ENCODE results near the gene OR10P1.

The OR10P1 gene

DNA sequence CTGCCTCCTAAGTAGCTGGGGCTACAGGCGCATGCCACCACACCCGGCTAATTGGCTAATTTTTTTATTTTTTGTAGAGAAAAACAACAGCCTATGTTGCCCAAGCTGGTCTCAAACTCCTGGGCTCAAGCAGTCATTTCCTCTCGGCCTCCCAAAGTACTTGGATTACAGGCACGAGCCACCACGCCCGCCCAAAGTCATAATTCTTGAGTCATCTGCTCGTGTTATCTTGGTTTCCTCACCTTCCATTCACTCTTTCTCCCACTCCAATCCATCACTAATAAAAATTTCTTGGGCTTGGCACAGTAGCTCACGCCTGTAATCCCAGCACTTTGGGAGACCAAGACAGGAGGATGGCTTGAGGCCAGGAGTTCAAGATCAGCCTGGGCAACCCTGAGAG, 39.0 kb downstream of the OR10P1 start:
- FAIRE-seq (no peak), DNase-seq (ENCODE audit: insufficient read length) (no peak)
- TF ChIP-seq POLR2A (IDR thresholded peaks at IDR 0.05; ENCODE audit: low read depth, low read length) = no peak
- TF ChIP-seq POLR2AphosphoS5 (IDR thresholded peaks at IDR 0.05; ENCODE audit: low read depth, low read length) = no peak
- no peak for TF ChIP-seq TAF1 (IDR thresholded peaks at IDR 0.05; ENCODE audit: borderline replicate concordance, low read depth, low read length)

DNA sequence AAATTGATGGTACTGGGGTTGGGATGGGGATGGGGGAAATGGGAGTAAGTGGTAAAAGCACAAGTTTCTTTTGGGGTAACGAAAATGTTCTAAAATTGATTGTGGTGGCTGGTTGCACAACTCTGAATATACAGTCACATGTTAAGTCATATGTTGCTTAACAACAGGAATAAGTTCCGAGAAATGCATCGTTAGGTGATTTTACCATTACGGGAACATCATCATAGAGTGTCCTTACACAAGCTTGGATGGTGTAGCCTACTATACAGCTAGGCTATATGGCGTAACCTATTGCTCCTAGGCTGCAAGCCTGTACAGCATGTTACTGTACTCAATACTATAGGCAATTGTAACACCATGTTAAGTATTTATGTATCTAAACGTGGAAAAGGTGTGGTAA, 40.0 kb downstream of the OR10P1 start:
- DNase-seq (ENCODE audit: insufficient read length) = no peak
- no peak for FAIRE-seq
- TF ChIP-seq POLR2AphosphoS5 (IDR thresholded peaks at IDR 0.05; ENCODE audit: low read depth, low read length) = no peak
- TF ChIP-seq POLR2A (IDR thresholded peaks at IDR 0.05; ENCODE audit: low read depth, low read length) = no peak
- TF ChIP-seq TAF1 (IDR thresholded peaks at IDR 0.05; ENCODE audit: borderline replicate concordance, low read depth, low read length) = no peak

DNA sequence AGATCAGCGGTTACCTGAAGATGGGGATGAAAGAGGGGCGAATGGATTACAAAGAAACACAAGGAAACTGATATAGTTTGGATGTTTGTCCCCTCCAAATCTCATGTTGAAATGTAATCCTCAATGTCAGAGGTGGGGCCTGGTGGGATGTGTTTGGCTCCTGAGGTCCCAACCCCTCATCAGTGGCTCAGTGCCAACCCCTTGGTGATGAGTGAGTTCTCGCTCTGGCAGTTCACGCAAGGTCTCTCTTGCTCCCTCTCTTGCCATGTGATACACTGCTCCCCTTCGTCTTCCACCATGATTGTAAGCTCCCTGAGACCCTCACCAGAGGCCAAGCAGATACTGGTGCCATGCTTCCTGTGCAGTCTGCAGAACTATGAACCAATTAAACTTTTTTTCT, 43.0 kb downstream of the OR10P1 start:
- FAIRE-seq (no peak), DNase-seq (ENCODE audit: insufficient read length) (no peak)
- no peak for TF ChIP-seq TAF1 (IDR thresholded peaks at IDR 0.05; ENCODE audit: borderline replicate concordance, low read depth, low read length)
- TF ChIP-seq POLR2A (IDR thresholded peaks at IDR 0.05; ENCODE audit: low read depth, low read length) = no peak
- TF ChIP-seq POLR2AphosphoS5 (IDR thresholded peaks at IDR 0.05; ENCODE audit: low read depth, low read length) = no peak

DNA sequence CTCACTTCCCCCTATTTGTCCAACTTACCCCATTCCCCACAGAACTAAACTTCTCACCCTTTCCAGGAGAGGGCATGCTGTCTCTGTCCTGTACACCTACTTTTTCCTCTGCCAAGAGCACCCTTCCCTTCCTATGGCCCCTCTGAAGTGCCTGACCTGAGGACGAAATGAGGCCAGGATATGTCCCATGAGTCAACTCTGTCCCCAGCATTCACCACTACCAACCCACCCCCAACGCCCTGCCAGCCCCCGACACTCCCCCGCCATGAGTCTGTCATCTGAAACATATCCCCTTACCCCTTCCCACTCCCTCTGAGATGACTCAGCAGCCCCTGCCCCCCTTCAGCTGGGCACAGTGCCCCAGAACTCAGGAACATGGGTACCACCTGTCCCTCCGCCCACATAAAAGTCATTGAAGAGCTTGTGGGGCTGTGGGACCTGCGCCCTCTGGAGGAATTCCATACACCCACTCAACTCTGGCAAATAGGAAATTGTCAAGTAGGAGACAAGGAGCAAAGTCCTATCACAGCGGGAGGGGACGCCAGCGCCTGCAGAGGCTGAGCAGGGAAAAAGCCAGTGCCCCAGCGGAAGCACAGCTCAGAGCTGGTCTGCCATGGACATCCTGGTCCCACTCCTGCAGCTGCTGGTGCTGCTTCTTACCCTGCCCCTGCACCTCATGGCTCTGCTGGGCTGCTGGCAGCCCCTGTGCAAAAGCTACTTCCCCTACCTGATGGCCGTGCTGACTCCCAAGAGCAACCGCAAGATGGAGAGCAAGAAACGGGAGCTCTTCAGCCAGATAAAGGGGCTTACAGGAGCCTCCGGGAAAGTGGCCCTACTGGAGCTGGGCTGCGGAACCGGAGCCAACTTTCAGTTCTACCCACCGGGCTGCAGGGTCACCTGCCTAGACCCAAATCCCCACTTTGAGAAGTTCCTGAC, 44.7 kb downstream of the OR10P1 start:
- FAIRE-seq = no peak
- DNase-seq (ENCODE audit: insufficient read length) = no peak
- TF ChIP-seq POLR2AphosphoS5 (IDR thresholded peaks at IDR 0.05; ENCODE audit: low read depth, low read length) (no peak), TAF1 (IDR thresholded peaks at IDR 0.05; ENCODE audit: borderline replicate concordance, low read depth, low read length) (no peak), POLR2A (IDR thresholded peaks at IDR 0.05; ENCODE audit: low read depth, low read length) (no peak)

DNA sequence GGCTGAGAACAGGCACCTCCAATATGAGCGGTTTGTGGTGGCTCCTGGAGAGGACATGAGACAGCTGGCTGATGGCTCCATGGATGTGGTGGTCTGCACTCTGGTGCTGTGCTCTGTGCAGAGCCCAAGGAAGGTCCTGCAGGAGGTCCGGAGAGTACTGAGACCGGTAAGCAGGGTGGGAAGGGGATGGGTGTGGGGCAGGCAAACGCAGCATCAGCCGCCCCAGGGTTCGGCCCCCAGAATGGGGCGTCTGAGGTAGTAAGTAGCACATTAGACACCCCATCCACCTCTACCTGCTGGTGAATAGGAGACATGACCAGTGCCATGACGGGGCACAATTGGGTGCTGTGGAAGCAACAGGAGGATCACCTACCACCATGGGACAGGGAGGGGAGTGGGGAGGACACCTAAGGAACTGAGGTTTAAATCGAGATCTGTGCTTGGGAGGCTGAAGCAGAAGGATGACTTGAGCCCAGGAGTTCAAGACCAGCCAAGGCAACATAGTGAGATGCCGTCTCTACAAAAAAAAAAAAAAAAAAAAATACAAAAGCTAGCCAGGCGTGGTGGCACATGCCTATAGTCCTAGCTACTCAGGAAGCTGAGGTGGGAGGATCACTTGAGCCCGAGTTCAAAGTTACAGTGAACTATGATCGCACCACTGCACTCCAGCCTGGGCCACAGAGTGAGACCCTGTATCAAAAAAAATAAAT, 45.5 kb downstream of the OR10P1 start:
- DNase-seq (ENCODE audit: insufficient read length) = no peak
- FAIRE-seq = no peak
- TF ChIP-seq POLR2AphosphoS5 (IDR thresholded peaks at IDR 0.05; ENCODE audit: low read depth, low read length) = no peak
- TF ChIP-seq TAF1 (IDR thresholded peaks at IDR 0.05; ENCODE audit: borderline replicate concordance, low read depth, low read length) = no peak
- no peak for TF ChIP-seq POLR2A (IDR thresholded peaks at IDR 0.05; ENCODE audit: low read depth, low read length)

DNA sequence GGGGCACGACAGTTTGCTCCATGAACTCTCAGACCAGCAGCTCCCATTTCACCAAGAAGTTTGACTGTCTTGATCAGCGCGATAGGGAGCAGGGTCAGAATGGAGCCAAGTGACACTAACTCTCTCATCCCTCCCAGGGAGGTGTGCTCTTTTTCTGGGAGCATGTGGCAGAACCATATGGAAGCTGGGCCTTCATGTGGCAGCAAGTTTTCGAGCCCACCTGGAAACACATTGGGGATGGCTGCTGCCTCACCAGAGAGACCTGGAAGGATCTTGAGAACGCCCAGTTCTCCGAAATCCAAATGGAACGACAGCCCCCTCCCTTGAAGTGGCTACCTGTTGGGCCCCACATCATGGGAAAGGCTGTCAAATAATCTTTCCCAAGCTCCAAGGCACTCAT, 47.0 kb downstream of the OR10P1 start:
- DNase-seq (ENCODE audit: insufficient read length) = no peak
- TF ChIP-seq POLR2A (IDR thresholded peaks at IDR 0.05; ENCODE audit: low read depth, low read length) (no peak), TAF1 (IDR thresholded peaks at IDR 0.05; ENCODE audit: borderline replicate concordance, low read depth, low read length) (no peak), POLR2AphosphoS5 (IDR thresholded peaks at IDR 0.05; ENCODE audit: low read depth, low read length) (no peak)
- FAIRE-seq = no peak

DNA sequence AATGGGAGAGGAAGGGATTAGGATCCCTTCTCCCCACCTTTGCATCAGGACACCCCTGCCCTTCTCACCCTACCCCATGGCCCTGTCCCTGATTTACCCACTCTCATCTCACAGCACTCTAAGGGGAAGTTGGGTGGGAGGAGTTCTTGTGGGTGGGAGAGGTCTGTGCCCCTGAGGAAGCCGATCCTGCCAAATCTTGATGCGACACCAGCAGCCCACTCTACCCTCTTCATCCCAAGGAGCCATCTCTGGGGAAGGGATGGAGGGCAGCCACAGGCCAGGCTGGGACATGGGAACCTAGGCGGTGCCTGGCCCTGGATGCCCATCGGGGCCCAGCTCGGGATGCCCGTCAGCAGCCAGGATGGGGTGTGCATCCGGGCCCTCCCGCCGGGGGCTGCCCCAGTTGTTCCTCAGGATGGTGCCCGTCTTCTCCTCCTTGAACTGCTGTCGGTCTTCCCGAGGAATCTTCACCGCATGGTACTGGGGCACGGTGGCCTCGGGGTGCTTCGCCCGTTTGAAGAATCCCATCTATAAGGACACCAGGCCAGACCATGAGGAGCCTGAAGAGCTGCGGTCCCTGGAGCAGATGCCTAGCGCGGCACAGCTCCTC, 48.2 kb downstream of the OR10P1 start:
- FAIRE-seq (no peak), DNase-seq (ENCODE audit: insufficient read length) (no peak)
- TF ChIP-seq TAF1 (IDR thresholded peaks at IDR 0.05; ENCODE audit: borderline replicate concordance, low read depth, low read length) = no peak

DNA sequence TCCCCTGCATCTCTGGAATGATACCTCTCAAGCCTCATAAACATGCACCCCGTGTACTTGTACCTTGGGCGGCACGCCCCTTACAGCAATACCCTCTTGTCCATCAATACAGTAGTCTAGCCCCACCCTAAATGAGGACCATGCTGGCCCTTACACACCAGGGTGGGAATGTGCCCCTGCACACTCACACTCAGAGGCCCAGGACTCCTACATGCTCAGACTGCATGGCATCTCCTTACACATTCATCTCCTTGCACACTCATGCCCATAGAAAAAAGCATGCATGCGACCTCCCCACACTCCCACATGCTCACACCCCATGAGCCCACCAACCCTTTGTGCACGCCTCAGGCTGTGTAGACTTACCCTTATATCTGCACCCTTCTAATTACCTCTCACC, 49.0 kb downstream of the OR10P1 start:
- DNase-seq (ENCODE audit: insufficient read length) (no peak), FAIRE-seq (no peak)
- TF ChIP-seq POLR2A (IDR thresholded peaks at IDR 0.05; ENCODE audit: low read depth, low read length) = no peak
- no peak for TF ChIP-seq TAF1 (IDR thresholded peaks at IDR 0.05; ENCODE audit: borderline replicate concordance, low read depth, low read length)
- no peak for TF ChIP-seq POLR2AphosphoS5 (IDR thresholded peaks at IDR 0.05; ENCODE audit: low read depth, low read length)

DNA sequence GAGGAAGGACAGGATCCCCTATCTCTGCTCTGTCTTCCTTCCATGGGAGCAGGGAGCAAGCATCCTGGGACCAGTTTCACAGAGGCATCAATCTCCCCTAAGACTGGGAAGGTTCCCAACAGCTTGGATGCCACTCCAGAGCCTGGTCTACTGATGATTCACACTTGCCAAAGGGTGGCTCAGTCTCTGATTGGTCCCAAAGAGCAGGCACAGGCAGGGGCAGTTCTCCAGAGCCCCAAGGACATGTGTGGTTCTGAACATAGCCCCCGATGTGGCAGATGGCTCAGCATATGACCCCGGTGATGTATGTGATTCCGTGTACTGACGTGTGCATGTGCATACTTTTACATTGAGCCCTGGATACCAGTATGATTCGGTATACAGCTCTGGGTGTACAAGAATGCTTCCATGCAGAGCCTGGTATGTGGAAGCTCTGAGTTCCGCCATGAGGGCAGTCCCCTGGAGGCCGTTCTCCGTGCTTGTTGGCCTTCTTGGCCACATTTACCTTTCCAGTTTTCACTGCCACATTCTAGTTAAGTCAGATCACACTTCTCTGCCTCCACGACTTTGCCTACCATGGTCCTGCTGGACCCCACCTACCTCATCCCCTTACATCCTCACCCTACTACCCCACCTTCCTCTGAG, 49.8 kb downstream of the OR10P1 start:
- DNase-seq (ENCODE audit: insufficient read length) = no peak
- TF ChIP-seq TAF1 (IDR thresholded peaks at IDR 0.05; ENCODE audit: borderline replicate concordance, low read depth, low read length) (no peak), POLR2AphosphoS5 (IDR thresholded peaks at IDR 0.05; ENCODE audit: low read depth, low read length) (no peak), POLR2A (IDR thresholded peaks at IDR 0.05; ENCODE audit: low read depth, low read length) (no peak)
- no peak for FAIRE-seq

Data from GM12892 (cell line).